ENCODE data around the gene ADO. TPM values are rescaled to one million over a fixed set of nuclear protein-coding genes. Genes with fewer than 3 reads are reported as not detected.

Gene ADO
- total and polyA plus RNA-seq, 2 of the 13 experiments (the other 11 are each of a cell fraction or from before 2014, with no cell fraction given): 8.9 to 15.9 TPM

DNA sequence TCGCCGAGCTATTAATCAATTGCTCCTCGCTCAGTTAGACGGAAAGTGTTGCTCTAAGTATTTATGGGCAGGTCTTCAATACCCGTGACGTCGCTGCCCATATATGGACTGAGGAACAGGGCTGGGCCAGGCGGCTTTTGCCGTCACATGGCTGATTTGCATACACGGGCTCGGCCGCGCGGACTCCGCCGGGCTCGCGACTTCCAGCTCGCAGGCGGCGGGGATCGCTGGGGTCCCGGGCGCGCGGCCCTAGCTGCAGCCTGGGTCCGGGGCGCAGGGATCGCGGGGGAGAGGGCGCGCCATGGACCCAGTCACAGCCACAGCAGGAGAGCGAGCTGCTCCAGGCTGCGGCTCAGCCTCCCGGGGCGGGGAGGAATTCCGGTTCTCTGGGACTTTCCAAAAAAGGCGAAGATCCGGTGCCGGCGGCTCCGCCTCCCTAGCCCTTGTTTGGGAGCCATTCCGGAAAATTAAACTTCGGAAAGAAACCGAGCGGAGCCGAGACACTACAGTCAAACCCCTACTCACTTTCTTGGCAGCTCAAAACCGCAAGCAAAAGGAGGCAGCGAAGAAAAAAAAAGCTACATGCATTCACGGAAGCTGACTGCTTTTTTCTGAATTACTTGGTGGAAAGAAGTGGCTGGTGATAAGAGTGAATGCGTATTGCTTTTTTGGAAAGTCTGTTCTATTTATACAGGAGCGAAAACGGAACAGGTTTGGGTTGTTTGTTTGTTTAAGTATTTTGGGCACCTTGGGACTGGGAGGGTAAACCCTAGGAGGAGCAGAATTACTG lies 12.0 kb downstream of the ADO start, which contains the start of gene EGR2 (continued):
- TF ChIP-seq, protein P1, sequence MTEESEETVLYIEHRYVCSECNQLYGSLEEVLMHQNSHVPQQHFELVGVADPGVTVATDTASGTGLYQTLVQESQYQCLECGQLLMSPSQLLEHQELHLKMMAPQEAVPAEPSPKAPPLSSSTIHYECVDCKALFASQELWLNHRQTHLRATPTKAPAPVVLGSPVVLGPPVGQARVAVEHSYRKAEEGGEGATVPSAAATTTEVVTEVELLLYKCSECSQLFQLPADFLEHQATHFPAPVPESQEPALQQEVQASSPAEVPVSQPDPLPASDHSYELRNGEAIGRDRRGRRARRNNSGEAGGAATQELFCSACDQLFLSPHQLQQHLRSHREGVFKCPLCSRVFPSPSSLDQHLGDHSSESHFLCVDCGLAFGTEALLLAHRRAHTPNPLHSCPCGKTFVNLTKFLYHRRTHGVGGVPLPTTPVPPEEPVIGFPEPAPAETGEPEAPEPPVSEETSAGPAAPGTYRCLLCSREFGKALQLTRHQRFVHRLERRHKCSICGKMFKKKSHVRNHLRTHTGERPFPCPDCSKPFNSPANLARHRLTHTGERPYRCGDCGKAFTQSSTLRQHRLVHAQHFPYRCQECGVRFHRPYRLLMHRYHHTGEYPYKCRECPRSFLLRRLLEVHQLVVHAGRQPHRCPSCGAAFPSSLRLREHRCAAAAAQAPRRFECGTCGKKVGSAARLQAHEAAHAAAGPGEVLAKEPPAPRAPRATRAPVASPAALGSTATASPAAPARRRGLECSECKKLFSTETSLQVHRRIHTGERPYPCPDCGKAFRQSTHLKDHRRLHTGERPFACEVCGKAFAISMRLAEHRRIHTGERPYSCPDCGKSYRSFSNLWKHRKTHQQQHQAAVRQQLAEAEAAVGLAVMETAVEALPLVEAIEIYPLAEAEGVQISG (CRISPR knock-in tag; IDR thresholded peaks at IDR 0.05): peak; percentile 30; the same call in 1 of the 2 replicates
- TF ChIP-seq GABPA (IDR thresholded peaks at IDR 0.05; ENCODE audit: low read depth, low read length) (no peak), GABPA (CRISPR knock-in tag; IDR thresholded peaks at IDR 0.05; ENCODE audit: low read depth) (peak; percentile 39; the same call in 1 of the 2 replicates), NFKBIZ (CRISPR knock-in tag; IDR thresholded peaks at IDR 0.05) (peak; percentile 33; the same call in 1 of the 2 replicates), ESRRA (CRISPR knock-in tag; IDR thresholded peaks at IDR 0.05; ENCODE audit: low read depth) (no peak), ARNTL (CRISPR knock-in tag; IDR thresholded peaks at IDR 0.05) (peak; percentile 60), PHF21A (CRISPR knock-in tag; IDR thresholded peaks at IDR 0.05) (0 out of 2 replicates have a peak, but pooled peaks have one; percentile 8), SRF (IDR thresholded peaks at IDR 0.05; ENCODE audit: low read depth, low read length) (peak; percentile 100), HMG20B (CRISPR knock-in tag; conservative IDR thresholded peaks at IDR 0.05) (no peak), SAP130 (CRISPR knock-in tag; IDR thresholded peaks at IDR 0.05; ENCODE audit: low read depth) (peak; percentile 68)
- TF ChIP-seq, protein P2, sequence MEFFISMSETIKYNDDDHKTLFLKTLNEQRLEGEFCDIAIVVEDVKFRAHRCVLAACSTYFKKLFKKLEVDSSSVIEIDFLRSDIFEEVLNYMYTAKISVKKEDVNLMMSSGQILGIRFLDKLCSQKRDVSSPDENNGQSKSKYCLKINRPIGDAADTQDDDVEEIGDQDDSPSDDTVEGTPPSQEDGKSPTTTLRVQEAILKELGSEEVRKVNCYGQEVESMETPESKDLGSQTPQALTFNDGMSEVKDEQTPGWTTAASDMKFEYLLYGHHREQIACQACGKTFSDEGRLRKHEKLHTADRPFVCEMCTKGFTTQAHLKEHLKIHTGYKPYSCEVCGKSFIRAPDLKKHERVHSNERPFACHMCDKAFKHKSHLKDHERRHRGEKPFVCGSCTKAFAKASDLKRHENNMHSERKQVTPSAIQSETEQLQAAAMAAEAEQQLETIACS (CRISPR knock-in tag; IDR thresholded peaks at IDR 0.05): peak; percentile 36; the same call in 1 of the 2 replicates
- TF ChIP-seq, protein P3, sequence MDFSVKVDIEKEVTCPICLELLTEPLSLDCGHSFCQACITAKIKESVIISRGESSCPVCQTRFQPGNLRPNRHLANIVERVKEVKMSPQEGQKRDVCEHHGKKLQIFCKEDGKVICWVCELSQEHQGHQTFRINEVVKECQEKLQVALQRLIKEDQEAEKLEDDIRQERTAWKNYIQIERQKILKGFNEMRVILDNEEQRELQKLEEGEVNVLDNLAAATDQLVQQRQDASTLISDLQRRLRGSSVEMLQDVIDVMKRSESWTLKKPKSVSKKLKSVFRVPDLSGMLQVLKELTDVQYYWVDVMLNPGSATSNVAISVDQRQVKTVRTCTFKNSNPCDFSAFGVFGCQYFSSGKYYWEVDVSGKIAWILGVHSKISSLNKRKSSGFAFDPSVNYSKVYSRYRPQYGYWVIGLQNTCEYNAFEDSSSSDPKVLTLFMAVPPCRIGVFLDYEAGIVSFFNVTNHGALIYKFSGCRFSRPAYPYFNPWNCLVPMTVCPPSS (IDR thresholded peaks at IDR 0.05): no peak
- TF ChIP-seq, protein P4, sequence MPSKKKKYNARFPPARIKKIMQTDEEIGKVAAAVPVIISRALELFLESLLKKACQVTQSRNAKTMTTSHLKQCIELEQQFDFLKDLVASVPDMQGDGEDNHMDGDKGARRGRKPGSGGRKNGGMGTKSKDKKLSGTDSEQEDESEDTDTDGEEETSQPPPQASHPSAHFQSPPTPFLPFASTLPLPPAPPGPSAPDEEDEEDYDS (CRISPR knock-in tag; IDR thresholded peaks at IDR 0.05): peak; percentile 44; the same call in 1 of the 2 replicates
- TF ChIP-seq, protein P5, sequence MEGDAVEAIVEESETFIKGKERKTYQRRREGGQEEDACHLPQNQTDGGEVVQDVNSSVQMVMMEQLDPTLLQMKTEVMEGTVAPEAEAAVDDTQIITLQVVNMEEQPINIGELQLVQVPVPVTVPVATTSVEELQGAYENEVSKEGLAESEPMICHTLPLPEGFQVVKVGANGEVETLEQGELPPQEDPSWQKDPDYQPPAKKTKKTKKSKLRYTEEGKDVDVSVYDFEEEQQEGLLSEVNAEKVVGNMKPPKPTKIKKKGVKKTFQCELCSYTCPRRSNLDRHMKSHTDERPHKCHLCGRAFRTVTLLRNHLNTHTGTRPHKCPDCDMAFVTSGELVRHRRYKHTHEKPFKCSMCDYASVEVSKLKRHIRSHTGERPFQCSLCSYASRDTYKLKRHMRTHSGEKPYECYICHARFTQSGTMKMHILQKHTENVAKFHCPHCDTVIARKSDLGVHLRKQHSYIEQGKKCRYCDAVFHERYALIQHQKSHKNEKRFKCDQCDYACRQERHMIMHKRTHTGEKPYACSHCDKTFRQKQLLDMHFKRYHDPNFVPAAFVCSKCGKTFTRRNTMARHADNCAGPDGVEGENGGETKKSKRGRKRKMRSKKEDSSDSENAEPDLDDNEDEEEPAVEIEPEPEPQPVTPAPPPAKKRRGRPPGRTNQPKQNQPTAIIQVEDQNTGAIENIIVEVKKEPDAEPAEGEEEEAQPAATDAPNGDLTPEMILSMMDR (CRISPR knock-in tag; IDR thresholded peaks at IDR 0.05): 0 out of 2 replicates have a peak, but pooled peaks have one; percentile 8
- TF ChIP-seq, protein P6, sequence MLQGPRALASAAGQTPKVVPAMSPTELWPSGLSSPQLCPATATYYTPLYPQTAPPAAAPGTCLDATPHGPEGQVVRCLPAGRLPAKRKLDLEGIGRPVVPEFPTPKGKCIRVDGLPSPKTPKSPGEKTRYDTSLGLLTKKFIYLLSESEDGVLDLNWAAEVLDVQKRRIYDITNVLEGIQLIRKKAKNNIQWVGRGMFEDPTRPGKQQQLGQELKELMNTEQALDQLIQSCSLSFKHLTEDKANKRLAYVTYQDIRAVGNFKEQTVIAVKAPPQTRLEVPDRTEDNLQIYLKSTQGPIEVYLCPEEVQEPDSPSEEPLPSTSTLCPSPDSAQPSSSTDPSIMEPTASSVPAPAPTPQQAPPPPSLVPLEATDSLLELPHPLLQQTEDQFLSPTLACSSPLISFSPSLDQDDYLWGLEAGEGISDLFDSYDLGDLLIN (CRISPR knock-in tag; IDR thresholded peaks at IDR 0.05; ENCODE audit: borderline replicate concordance): no peak
- TF ChIP-seq, protein P7, sequence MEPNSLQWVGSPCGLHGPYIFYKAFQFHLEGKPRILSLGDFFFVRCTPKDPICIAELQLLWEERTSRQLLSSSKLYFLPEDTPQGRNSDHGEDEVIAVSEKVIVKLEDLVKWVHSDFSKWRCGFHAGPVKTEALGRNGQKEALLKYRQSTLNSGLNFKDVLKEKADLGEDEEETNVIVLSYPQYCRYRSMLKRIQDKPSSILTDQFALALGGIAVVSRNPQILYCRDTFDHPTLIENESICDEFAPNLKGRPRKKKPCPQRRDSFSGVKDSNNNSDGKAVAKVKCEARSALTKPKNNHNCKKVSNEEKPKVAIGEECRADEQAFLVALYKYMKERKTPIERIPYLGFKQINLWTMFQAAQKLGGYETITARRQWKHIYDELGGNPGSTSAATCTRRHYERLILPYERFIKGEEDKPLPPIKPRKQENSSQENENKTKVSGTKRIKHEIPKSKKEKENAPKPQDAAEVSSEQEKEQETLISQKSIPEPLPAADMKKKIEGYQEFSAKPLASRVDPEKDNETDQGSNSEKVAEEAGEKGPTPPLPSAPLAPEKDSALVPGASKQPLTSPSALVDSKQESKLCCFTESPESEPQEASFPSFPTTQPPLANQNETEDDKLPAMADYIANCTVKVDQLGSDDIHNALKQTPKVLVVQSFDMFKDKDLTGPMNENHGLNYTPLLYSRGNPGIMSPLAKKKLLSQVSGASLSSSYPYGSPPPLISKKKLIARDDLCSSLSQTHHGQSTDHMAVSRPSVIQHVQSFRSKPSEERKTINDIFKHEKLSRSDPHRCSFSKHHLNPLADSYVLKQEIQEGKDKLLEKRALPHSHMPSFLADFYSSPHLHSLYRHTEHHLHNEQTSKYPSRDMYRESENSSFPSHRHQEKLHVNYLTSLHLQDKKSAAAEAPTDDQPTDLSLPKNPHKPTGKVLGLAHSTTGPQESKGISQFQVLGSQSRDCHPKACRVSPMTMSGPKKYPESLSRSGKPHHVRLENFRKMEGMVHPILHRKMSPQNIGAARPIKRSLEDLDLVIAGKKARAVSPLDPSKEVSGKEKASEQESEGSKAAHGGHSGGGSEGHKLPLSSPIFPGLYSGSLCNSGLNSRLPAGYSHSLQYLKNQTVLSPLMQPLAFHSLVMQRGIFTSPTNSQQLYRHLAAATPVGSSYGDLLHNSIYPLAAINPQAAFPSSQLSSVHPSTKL (CRISPR knock-in tag; IDR thresholded peaks at IDR 0.05): peak; percentile 22; the same call in 1 of the 2 replicates
